AG04450 (cell line): ENCODE results near the gene APLP2. TPM values are rescaled to one million over a fixed set of nuclear protein-coding genes. Genes with fewer than 3 reads are reported as not detected.

Experiments
- CTCF ChIA-PET: fragments of 300-600, 350-600 bp; formaldehyde crosslinking; extraction: SDS; loops from one replicate; lab custom pipeline; 2022; ENCODE audit warnings: antibody characterized with exemption, inconsistent platforms; lab: Charles Lee
- POLR2A ChIA-PET: fragments of 350-600 bp; formaldehyde crosslinking; extraction: SDS; loops from one replicate; lab custom pipeline; 2021; ENCODE audit warnings: antibody characterized with exemption, inconsistent platforms; lab: Yijun Ruan, JAX
- DNase-seq: peaks from one replicate; pipeline ENCODE4 v3.0.0-alpha.2; 2011; ENCODE audit warnings: low read depth, low spot score
- H3K27ac ChIP-seq: one replicate; pipeline ENCODE4 v1.5.1; 2012; ENCODE audit warnings: low read depth, low read length, control low read depth
- H3K27me3 ChIP-seq: one replicate; pipeline ENCODE4 v1.6.0; 2012; ENCODE audit warnings: low read length; ENCODE audit not compliant: control insufficient read depth, insufficient read depth
- H3K4me3 ChIP-seq: 2 replicates; pipeline ENCODE4 v1.5.1; 2011; ENCODE audit warnings: mild to moderate bottlenecking, low read depth, low read length, control low read depth
- H3K9me3 ChIP-seq: 2 replicates; pipeline ENCODE4 v1.5.1; 2012; ENCODE audit warnings: low read length; ENCODE audit not compliant: control insufficient read depth, insufficient read depth
- CTCF ChIP-seq: IDR thresholded peaks from 2 replicates; pipeline ENCODE4 v1.5.1; 2011; ENCODE audit warnings: low read depth, low read length, control low read depth, inconsistent platforms
- polyA plus RNA-seq: library from polyadenylated mRNA; depleted of rRNA; stranded (reverse); fragments of >200 nt; gene quantifications from 2 replicates; pipeline ENCODE4 v1.2.3, GENCODE V29; 2011

APLP2 gene
- polyA plus RNA-seq, 1 experiment, result 273 TPM

DNA sequence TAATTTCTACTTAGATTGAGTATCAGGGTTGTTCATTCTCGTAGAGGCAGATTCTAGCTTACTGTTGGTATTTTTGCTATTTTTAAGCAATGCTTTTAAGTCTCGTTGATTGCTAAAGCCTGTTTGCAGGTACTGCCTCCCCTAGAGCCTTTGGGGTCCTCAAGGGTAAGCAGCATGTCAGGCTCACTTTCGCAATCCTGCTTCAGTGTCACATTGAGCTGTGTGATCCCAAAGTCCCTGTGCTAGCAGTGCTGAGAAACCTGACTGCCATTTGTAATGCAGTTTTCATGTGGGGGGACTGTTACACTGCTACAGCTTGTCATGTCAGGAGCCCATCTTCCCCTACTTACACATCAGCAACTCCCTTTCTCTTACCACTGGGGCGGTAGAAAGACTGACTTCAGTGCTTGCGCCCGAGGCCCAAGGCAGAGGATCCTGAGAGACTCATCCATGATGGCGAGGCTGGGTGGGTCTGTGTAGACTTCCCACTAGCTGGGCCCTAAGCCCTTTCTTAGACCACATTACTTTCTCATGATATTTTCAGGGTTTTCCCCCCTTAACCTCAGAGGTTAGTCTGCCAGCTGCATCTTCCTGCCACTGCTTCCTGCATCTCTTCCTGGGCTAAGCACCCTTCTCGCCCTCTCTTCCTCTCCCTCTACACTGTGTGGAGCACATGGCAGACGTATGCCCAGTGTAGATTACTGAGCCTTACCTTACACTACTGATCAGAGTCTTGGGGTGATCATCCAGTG is 49.1 kb downstream of the APLP2 start:
- POLR2A ChIA-PET, result no interaction called here
- DNase-seq, result no peak
- no peaks in the 10 kb centered on the region for H3K9me3 ChIP-seq
- H3K27me3 ChIP-seq, result no peaks in the 10 kb centered on the region
- no peak overlapping the region for H3K4me3 ChIP-seq
- H3K27ac ChIP-seq, result no peak overlapping the region
- TF ChIP-seq CTCF, result no peak
- CTCF ChIA-PET, result interaction anchor here (0.7 to 10.1 kb wide), 4 partner anchors 14 to 196 kb away, joined by 3 to 96 read pairs (median 4); no protein-coding TSS in a partner anchor

DNA sequence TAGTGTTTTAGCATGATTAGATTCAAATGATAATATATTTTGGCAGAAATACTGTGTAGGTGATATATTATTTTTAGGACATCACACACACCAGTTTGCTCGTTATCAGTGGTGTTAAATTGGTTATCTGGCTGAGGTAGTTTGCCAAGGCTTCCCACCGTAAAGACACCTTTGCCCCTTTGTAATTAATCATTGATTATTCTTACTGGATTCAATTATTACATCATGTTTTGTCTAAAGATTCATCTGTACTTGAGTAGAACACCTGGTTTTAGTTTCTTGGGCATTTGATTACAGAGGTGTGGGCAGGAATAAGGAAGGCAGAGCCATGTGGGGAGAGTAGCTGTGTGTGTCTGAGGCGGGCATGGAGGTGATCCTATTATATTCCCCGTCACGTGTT is 50.4 kb downstream of the APLP2 start:
- CTCF ChIA-PET, result interaction anchor here (0.8 to 10.1 kb wide), 2 partner anchors 13 to 116 kb away, joined by 3 to 96 read pairs; no protein-coding TSS in a partner anchor
- Histone ChIP-seq H3K27me3 (no peaks in the 10 kb centered on the region), H3K27ac (no peak overlapping the region), H3K4me3 (no peak overlapping the region), H3K9me3 (no peaks in the 10 kb centered on the region)
- no peak for TF ChIP-seq CTCF
- POLR2A ChIA-PET, result no interaction called here
- no peak for DNase-seq

DNA sequence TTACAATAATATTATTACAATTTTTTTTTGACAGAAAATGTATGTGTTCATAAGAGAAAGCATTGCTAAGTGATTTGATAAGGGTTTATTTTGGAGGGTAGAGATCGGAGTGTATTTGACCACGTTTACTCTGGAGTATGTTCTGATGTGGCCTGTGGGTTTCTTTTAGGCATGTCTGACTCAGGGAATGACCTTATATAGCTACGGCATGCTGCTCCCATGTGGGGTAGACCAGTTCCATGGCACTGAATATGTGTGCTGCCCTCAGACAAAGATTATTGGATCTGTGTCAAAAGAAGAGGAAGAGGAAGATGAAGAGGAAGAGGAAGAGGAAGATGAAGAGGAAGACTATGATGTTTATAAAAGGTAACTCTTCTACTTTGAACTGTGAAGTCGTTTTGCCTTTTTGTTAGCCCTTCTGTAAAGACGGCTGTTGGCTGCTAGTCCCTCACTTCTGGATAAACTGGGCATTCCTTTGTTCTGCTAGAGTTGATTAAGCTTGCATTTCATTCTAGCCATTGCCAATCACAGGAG is 51.8 kb downstream of the APLP2 start:
- peak; percentile 34 for DNase-seq
- no peak for TF ChIP-seq CTCF
- no peaks in the 10 kb centered on the region for H3K9me3 ChIP-seq
- CTCF ChIA-PET, result interaction anchor here (0.6 to 10.1 kb wide), 2 partner anchors 12 to 16 kb away, joined by 3 to 96 read pairs; no protein-coding TSS in a partner anchor
- no peak overlapping the region for H3K4me3 ChIP-seq
- POLR2A ChIA-PET, result no interaction called here
- H3K27ac ChIP-seq, result no peak overlapping the region
- H3K27me3 ChIP-seq, result no peaks in the 10 kb centered on the region

DNA sequence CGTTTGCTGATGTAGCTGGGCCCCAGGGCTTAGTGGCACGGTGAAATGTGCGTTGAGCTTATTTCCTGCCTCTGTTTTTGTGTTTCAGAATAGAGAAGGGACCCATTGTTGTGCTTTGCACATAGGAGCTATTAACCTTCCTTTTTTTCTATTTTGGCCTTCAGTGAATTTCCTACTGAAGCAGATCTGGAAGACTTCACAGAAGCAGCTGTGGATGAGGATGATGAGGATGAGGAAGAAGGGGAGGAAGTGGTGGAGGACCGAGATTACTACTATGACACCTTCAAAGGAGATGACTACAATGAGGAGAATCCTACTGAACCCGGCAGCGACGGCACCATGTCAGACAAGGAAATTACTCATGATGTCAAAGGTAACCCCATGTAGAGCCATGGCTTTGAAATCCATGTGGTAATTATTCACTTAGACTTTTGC is 52.5 kb downstream of the APLP2 start:
- Histone ChIP-seq H3K4me3 (no peak overlapping the region), H3K9me3 (no peaks in the 10 kb centered on the region), H3K27ac (no peak overlapping the region), H3K27me3 (no peaks in the 10 kb centered on the region)
- no peak for DNase-seq
- TF ChIP-seq CTCF, result no peak
- ChIA-PET CTCF (interaction anchor here (0.6 to 10.1 kb wide), 4 partner anchors 11 to 177 kb away, joined by 3 to 96 read pairs (median 3); no protein-coding TSS in a partner anchor), POLR2A (no interaction called here)
